NCI-H2107 treated with DMSO at 0.1 percent for 48 hours (cell line): ENCODE results near the gene SGK2.

ENCODE experiments used
- DNase-seq: peaks from one replicate; lab custom pipeline; 2025; ENCODE audit not compliant: unreplicated experiment; lab: John Stamatoyannopoulos, UW

The SGK2 gene

GRCh38 chr20:43536041-43536816 is 22.6 kb upstream of the SGK2 start:
- no peak for DNase-seq

GRCh38 chr20:43536817-43537440 is 21.9 kb upstream of the SGK2 start:
- DNase-seq, result no peak

- peak; percentile 15 for DNase-seq
These were observed 20.6 kb upstream of the SGK2 start for GRCh38 chr20:43537921-43538877.

- no peak for DNase-seq
These were observed 19.7 kb upstream of the SGK2 start for GRCh38 chr20:43538878-43539700.

- no peak for DNase-seq
These were observed 18.7 kb upstream of the SGK2 start for GRCh38 chr20:43539975-43540672.

- no peak for DNase-seq
These were observed 18.2 kb upstream of the SGK2 start for GRCh38 chr20:43540673-43541060.

- DNase-seq, result no peak
These were observed 17.6 kb upstream of the SGK2 start for GRCh38 chr20:43541214-43541613.

GRCh38 chr20:43542161-43542560 is 16.7 kb upstream of the SGK2 start:
- DNase-seq, result no peak

- DNase-seq, result no peak
These were observed 16.2 kb upstream of the SGK2 start for GRCh38 chr20:43542674-43543073.

GRCh38 chr20:43543138-43543537 is 15.7 kb upstream of the SGK2 start:
- DNase-seq, result no peak

- no peak for DNase-seq
These were observed 14.3 kb upstream of the SGK2 start for GRCh38 chr20:43544501-43544900.

- no peak for DNase-seq
These were observed 12.8 kb upstream of the SGK2 start for GRCh38 chr20:43545837-43546578.

- no peak for DNase-seq
These were observed 10.4 kb upstream of the SGK2 start for GRCh38 chr20:43548273-43548880.

GRCh38 chr20:43549416-43550065 is 9.3 kb upstream of the SGK2 start:
- DNase-seq, result no peak

- DNase-seq, result no peak
These were observed 8.4 kb upstream of the SGK2 start for GRCh38 chr20:43550456-43550855.

- DNase-seq, result no peak
These were observed 4.5 kb upstream of the SGK2 start for GRCh38 chr20:43554369-43554768.

GRCh38 chr20:43559147-43559987 is 540 bp downstream of the SGK2 start:
- no peak for DNase-seq

- no peak for DNase-seq
These were observed 2.1 kb downstream of the SGK2 start for GRCh38 chr20:43560974-43561373.
